NT2/D1 (cell line): ENCODE results near the gene TNS1.

ENCODE experiments used
- YY1 ChIP-seq: IDR thresholded peaks from 2 replicates; pipeline ENCODE4 v1.6.1; 2011; ENCODE audit not compliant: insufficient read length, insufficient read depth
- ZNF274 ChIP-seq: IDR thresholded peaks from 2 replicates; pipeline ENCODE4 v1.6.1; 2011; ENCODE audit warnings: mild to moderate bottlenecking, low read depth, low read length

DNA sequence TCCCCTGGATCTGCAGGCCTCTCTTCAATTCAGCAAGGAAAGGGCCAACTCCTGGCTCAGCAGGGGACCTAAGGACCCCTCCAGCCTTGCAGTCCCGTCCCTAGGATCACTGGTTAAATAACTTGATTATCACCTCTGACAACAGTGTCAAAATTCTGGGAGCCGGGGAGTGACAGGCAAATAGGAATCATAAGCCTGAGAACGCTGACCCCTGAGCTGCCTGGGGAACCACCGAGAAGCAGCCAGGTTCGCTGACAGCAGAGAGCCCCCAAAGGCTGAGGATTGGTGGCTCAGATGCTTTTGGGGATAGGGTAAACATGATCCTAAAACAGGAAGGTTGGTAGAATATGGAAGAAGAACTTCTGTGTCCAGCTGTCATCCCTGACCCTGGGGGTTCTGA is 17.5 kb upstream of the TNS1 start:
- TF ChIP-seq YY1 (no peak), ZNF274 (no peak)
